SJSA1 (cell line): ENCODE results near the gene DUSP11. TPM values are rescaled to one million over a fixed set of nuclear protein-coding genes. Genes with fewer than 3 reads are reported as not detected.
A peak's percentile ranks its signal among the peaks of the same experiment; 100 is the strongest.
"Not testable (repeated sequence)": the region's sequence is repeated elsewhere in the genome, so short reads cannot be mapped to it uniquely, and the experiment has no call there.

Experiments
- DNase-seq, 2 experiments: peaks; one replicate each; pipeline ENCODE4 v3.0.0-alpha.2; 2015 to 2020; ENCODE audit warnings: low spot score in 2 of 2, low read depth in 1 of 2
- H3K27ac ChIP-seq: fragments of 250-450 bp; sonication (Bioruptor Pico); 2 replicates; pipeline ENCODE4 v1.5.1; 2020; ENCODE audit warnings: mild to moderate bottlenecking, moderate library complexity
- H3K27me3 ChIP-seq: fragments of 250-450 bp; sonication (Bioruptor Pico); replicated peaks from 2 replicates; pipeline ENCODE4 v1.5.1; 2020; ENCODE audit warnings: mild to moderate bottlenecking, moderate library complexity
- H3K36me3 ChIP-seq: fragments of 250-450 bp; sonication (Bioruptor Pico); 2 replicates; pipeline ENCODE4 v1.5.1; 2020; ENCODE audit warnings: mild to moderate bottlenecking
- H3K4me1 ChIP-seq: fragments of 250-450 bp; sonication (Bioruptor Pico); replicated peaks from 2 replicates; pipeline ENCODE4 v1.6.1; 2021; ENCODE audit warnings: mild to moderate bottlenecking
- H3K4me3 ChIP-seq: fragments of 250-450 bp; sonication (Bioruptor Pico); 2 replicates; pipeline ENCODE4 v1.5.1; 2020; ENCODE audit warnings: mild to moderate bottlenecking
- H3K9me3 ChIP-seq: fragments of 250-450 bp; sonication (Bioruptor Pico); replicated peaks from 2 replicates; pipeline ENCODE4 v1.5.1; 2020; ENCODE audit warnings: mild to moderate bottlenecking
- total RNA-seq: library from RNA; depleted of rRNA; stranded (reverse); fragments of >200 nt; shearing (Covaris generic); gene quantifications from 2 replicates; pipeline ENCODE4 v1.2.3, GENCODE V29; 2014

Gene DUSP11
- total RNA-seq, 1 experiment from 2014 or later, result 40.4 TPM

DNA sequence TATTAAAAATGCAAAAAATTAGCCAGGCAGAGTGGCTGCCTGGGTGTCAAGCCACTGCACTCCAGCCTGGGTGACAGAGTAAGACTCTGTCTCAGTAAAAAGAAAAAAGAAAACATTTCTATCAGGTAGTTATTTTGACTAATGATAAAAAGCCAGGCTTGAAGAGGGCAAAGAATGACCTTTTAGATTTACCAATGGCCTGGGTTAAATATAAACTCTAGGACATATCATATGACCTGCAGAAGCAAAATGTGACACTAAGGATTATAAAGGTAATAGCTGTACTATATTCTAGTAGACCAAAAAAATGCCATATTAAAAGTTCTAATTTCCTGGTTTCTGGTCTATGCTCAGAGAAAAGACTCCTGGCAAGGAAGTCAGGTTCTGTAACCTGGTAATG, 32.7 kb upstream of the DUSP11 start:
- Histone ChIP-seq H3K4me3 (no peak overlapping the region), H3K36me3 (no peaks in the 10 kb centered on the region), H3K27me3 (peaks cover 13% of the 10 kb centered on the region; the same call in 1 of the 2 replicates), H3K9me3 (no peaks in the 10 kb centered on the region), H3K27ac (no peak overlapping the region), H3K4me1 (no peaks in the 10 kb centered on the region)
- DNase-seq, result no peak

DNA sequence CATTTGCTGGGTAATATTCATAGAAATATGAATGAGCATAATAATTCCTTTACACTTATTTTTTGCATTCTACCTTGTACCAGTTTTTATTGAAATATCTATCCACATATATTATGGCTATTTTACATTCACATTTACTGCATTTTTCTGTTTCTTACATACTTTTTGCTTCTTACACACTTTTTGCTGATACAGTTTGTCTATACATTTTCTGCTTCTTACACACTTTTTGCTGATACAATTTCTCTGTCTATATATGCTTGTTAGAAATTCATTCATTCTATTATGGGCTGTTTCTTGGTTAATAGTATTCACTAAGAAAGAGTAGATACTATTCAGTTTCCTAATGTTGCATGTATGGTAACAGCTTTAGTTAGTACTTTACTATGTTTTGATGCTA, 32.0 kb upstream of the DUSP11 start:
- Histone ChIP-seq H3K4me1 (no peaks in the 10 kb centered on the region), H3K27ac (no peak overlapping the region), H3K9me3 (no peaks in the 10 kb centered on the region), H3K27me3 (peaks cover 13% of the 10 kb centered on the region; the same call in 1 of the 2 replicates), H3K4me3 (no peak overlapping the region), H3K36me3 (no peaks in the 10 kb centered on the region)
- no peak for DNase-seq

DNA sequence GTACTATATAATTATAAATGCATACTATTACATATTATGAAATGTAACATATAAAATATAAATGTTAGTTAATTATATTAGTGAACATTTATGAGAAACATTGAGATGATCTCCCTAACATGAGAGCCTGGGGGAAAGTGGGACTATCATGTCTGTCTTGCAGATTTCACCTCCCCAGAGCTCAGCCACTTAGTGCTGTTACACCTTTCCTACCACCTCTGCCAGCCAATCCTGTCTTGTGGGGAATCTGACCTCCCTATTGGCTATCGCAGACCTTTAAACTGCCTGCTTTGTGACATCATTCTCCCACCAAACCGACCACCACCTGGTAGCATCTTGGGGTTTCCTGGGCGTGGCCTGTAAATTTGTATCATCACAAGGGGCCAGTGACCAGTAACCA, 4.0 kb upstream of the DUSP11 start, which contains the start of gene C2orf78:
C2orf78 (plus strand) TSS at position 301 of the 400 bp plus-strand sequence. CDS start 127 bp downstream, outside the sequence.
- H3K36me3 ChIP-seq, H3K4me3 ChIP-seq, DNase-seq, H3K4me1 ChIP-seq, H3K27me3 ChIP-seq, H3K9me3 ChIP-seq, H3K27ac ChIP-seq: not testable (repeated sequence)

GRCh38 chr2:73783402-73783801, 3.5 kb upstream of the DUSP11 start:
- H3K4me3 ChIP-seq, result not testable (repeated sequence)

DNA sequence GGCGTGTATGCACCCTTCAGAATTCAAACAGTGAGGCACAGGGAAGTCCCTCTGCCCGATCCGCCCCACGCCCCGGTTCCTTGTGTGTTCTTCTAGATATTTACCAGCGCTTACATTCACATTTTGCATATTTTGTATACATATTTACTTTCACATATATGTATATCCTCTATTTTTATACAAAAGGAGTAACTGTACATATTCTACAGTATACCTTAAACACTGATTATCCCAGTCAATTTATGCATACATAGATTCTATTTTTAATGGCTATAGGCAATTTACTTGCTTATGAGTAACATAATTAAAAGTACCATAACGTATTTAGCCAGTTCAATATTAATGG, 307 bp upstream of the DUSP11 start:
- peak overlapping the region; percentile 83 for H3K4me3 ChIP-seq

More at GRCh38 chr2:73783402-73783801, 3.5 kb upstream of the DUSP11 start:
- H3K27me3 ChIP-seq, H3K36me3 ChIP-seq, H3K27ac ChIP-seq, H3K9me3 ChIP-seq: not testable (repeated sequence)
- H3K4me1 ChIP-seq, result peaks cover 11% of the 10 kb centered on the region
- DNase-seq, result peak in 1 of 2 experiments; percentile 14

GRCh38 chr2:73778867-73779466, 936 bp downstream of the DUSP11 start:
- H3K27me3 ChIP-seq, H3K27ac ChIP-seq, DNase-seq, H3K9me3 ChIP-seq: not testable (repeated sequence)
- Histone ChIP-seq H3K4me3 (peak overlapping the region; percentile 83), H3K36me3 (peaks cover 32% of the 10 kb centered on the region), H3K4me1 (peaks cover 11% of the 10 kb centered on the region)

More for the DNA sequence above, 307 bp upstream of the DUSP11 start:
- H3K27me3 ChIP-seq, result no peaks in the 10 kb centered on the region
- no peak for DNase-seq
- no peak overlapping the region for H3K27ac ChIP-seq
- peaks cover 21% of the 10 kb centered on the region for H3K36me3 ChIP-seq
- H3K4me1 ChIP-seq, result peaks cover 11% of the 10 kb centered on the region
- no peaks in the 10 kb centered on the region for H3K9me3 ChIP-seq

GRCh38 chr2:73776869-73777519, 2.9 kb downstream of the DUSP11 start:
- no peak overlapping the region for H3K27ac ChIP-seq
- H3K9me3 ChIP-seq, result no peaks in the 10 kb centered on the region
- no peak overlapping the region for H3K4me3 ChIP-seq
- H3K4me1 ChIP-seq, result peaks cover 6% of the 10 kb centered on the region
- H3K36me3 ChIP-seq, result peaks cover 52% of the 10 kb centered on the region
- DNase-seq, result no peak
- no peaks in the 10 kb centered on the region; the same call in 1 of the 2 replicates for H3K27me3 ChIP-seq

DNA sequence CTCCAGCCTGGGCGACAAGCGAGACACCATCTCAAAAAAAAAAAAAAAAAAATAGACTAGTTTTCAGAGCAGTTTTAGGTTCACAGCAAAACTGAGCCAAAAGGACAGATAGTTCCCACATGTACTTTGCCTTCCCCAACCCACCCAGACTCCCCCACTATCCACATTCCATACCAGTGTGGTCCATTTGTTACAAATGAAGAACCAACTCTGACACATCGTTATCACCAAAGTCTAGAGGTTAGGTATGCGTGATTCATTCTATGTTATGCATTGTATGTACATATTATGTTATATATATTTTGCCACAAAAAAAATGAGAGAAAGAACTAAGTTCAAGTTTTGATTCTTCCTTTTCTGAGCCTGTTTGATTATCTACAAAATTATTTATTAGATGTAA, 3.5 kb downstream of the DUSP11 start:
- Histone ChIP-seq H3K9me3 (no peaks in the 10 kb centered on the region), H3K27me3 (no peaks in the 10 kb centered on the region; the same call in 1 of the 2 replicates), H3K4me3 (no peak overlapping the region), H3K4me1 (peaks cover 6% of the 10 kb centered on the region), H3K36me3 (peaks cover 55% of the 10 kb centered on the region), H3K27ac (no peak overlapping the region)
- no peak for DNase-seq

GRCh38 chr2:73772819-73773218, 7.1 kb downstream of the DUSP11 start:
- Histone ChIP-seq H3K9me3 (no peaks in the 10 kb centered on the region), H3K4me1 (no peaks in the 10 kb centered on the region), H3K36me3 (peaks cover 72% of the 10 kb centered on the region), H3K27ac (no peak overlapping the region), H3K4me3 (no peak overlapping the region), H3K27me3 (no peaks in the 10 kb centered on the region; the same call in 1 of the 2 replicates)
- DNase-seq, result no peak

DNA sequence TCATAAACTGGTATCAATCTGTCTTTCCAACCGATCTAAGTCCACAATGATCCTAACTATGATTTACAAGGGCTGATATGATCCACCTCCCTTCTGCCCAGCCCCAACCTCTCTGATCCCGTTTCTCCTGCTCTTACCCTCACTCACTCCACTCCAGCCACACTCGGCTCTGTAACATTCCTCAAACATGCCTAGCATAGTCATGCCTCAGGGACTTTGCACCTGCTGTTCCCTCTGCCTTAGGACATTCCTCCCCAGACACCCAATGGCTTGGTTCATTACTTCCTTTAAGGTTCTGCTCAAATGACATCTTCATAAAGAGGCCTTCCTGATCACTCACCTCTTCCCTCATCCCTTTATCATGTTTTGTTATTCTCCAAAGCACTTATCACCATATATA, 9.2 kb downstream of the DUSP11 start:
- no peak for DNase-seq
- H3K36me3 ChIP-seq, result peaks cover 76% of the 10 kb centered on the region

DNA sequence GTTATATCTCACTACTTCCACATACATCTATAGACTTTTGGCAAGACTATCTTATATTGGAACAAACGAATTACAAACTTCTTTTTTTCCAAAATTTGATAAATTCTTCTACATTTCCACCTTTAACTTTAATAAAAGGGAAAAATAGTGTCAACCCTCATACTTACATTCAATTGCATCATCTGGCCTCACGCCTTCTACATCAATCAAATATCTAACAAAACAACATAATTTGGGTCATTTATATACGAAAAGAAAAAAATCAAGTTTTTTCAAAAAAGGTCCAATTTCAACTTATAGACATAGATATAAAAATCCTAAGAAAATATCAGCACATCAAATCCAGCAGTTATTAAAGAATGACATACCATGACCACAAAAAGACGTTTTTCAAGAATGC, 12.9 kb downstream of the DUSP11 start:
- DNase-seq, result no peak
- no peaks in the 10 kb centered on the region for H3K4me1 ChIP-seq
- no peaks in the 10 kb centered on the region for H3K27me3 ChIP-seq
- H3K4me3 ChIP-seq, result no peak overlapping the region
- H3K36me3 ChIP-seq, result peaks cover 70% of the 10 kb centered on the region
- no peaks in the 10 kb centered on the region for H3K9me3 ChIP-seq
- no peak overlapping the region for H3K27ac ChIP-seq

More for the DNA sequence above, 9.2 kb downstream of the DUSP11 start:
- Histone ChIP-seq H3K4me1 (no peaks in the 10 kb centered on the region), H3K4me3 (no peak overlapping the region), H3K27me3 (no peaks in the 10 kb centered on the region; the same call in 1 of the 2 replicates), H3K27ac (no peak overlapping the region), H3K9me3 (no peaks in the 10 kb centered on the region)

DNA sequence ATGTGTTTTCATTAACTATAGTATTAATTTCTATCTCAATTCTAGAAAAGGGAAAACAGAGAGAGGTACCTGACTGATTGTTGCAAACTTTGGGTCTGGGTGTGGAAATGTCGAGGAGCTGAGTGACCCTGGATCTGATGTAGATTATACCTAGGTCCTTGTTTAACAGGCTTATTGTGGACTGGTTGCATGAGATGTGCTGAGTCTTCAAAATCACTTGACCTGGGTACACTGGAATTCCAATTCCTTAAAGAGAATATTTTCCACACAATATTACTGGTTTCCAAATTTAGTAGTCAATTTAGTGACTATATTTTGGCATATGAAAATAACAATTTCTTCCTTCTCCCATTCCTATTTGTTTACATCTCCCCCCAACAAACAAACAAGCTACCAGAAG, 13.6 kb downstream of the DUSP11 start:
- no peak overlapping the region for H3K4me3 ChIP-seq
- no peak overlapping the region for H3K27ac ChIP-seq
- no peak for DNase-seq
- H3K27me3 ChIP-seq, result no peaks in the 10 kb centered on the region
- H3K4me1 ChIP-seq, result no peaks in the 10 kb centered on the region
- peaks cover 74% of the 10 kb centered on the region for H3K36me3 ChIP-seq
- no peaks in the 10 kb centered on the region for H3K9me3 ChIP-seq

- Histone ChIP-seq H3K27ac (no peak overlapping the region), H3K4me3 (no peak overlapping the region), H3K36me3 (peaks cover 79% of the 10 kb centered on the region), H3K4me1 (no peaks in the 10 kb centered on the region), H3K27me3 (no peaks in the 10 kb centered on the region), H3K9me3 (no peaks in the 10 kb centered on the region)
- no peak for DNase-seq
These were observed 15.0 kb downstream of the DUSP11 start for GRCh38 chr2:73764945-73765344.

DNA sequence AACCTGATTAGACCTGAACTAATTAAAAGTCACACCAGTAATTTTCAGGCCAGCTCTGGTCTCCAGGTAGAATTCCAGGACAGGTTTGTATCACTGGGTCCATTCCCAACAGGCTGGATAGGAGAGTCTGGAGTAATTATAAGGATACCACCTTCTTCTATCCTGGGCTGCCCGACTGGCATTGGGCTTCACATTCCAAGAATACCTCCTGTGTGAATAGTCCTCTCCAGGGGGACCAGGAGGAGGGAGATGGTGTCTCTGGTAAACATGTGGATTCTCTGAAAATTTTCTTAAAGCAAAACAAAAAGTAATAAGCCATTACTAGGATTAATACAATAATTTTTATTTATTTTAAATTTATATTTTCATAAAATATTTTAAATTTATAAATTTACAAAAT, 17.3 kb downstream of the DUSP11 start:
- Histone ChIP-seq H3K4me1 (no peaks in the 10 kb centered on the region), H3K27ac (no peak overlapping the region), H3K4me3 (no peak overlapping the region), H3K27me3 (no peaks in the 10 kb centered on the region), H3K36me3 (peaks cover 71% of the 10 kb centered on the region), H3K9me3 (no peaks in the 10 kb centered on the region)
- no peak for DNase-seq
